Measurements from ENCODE around the gene CTDNEP1. TPM values are rescaled to one million over a fixed set of nuclear protein-coding genes. Genes with fewer than 3 reads are reported as not detected.

CTDNEP1 gene
- polyA plus RNA-seq, 1 donor (not counting 4 experiments of a cell fraction or from before 2014, with no cell fraction given), result 66.2 TPM

DNA sequence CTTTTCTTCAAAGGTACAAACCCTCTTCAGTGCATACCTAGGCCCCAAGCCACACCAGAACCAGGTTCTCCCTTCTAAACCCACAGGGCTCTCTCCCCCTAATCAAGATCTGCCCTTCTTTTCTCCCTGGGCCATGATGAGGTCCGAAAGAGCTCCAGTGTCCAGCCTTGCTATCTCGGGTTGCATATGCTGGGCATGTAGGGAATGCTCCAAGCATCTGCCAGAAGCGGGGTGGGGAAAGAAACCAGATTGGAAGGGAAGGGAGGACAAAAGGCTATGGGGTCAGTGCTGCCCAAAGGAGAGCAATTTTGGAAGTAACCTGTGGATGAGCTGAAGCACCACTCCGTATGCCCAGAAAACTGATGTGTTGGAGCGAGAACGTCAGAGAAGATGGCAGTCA is 2.3 kb downstream of the CTDNEP1 start:
- peaks cover 15 to 20% of the 10 kb centered on the region in 2 experiments for H3K36me3 ChIP-seq (ENCODE audit: control insufficient read depth in 2 of 2, extremely low read depth in 1 of 2, insufficient read depth in 2 of 2, low read length in 2 of 2)
- H3K9ac ChIP-seq (ENCODE audit: control insufficient read depth, extremely low read depth, insufficient read depth, low read length), result no peak overlapping the region
- peaks cover 18% of the 10 kb centered on the region for H3K4me1 ChIP-seq (ENCODE audit: control insufficient read depth, extremely low read depth, insufficient read depth, low read length)
- peak overlapping the region; percentile 31 for H3K4me2 ChIP-seq (ENCODE audit: control insufficient read depth, extremely low read depth, insufficient read depth, low read depth, low read length)
- no peaks in the 10 kb centered on the region for H4K20me1 ChIP-seq (ENCODE audit: control insufficient read depth, extremely low read depth, insufficient read depth, low read length)
- DNase-seq (ENCODE audit: low read depth, low spot score) (no peak), FAIRE-seq (no peak)
- H3K27ac ChIP-seq (ENCODE audit: control insufficient read depth, insufficient read depth, low read length), result no peak overlapping the region
- no peaks in the 10 kb centered on the region for H3K9me1 ChIP-seq (ENCODE audit: control insufficient read depth, extremely low read depth, insufficient read depth, low read length)
- H3K9me3 ChIP-seq (ENCODE audit: control insufficient read depth, low read depth, low read length), result no peaks in the 10 kb centered on the region
- H3K27me3 ChIP-seq (ENCODE audit: control insufficient read depth, extremely low read depth, insufficient read depth, low read length), result no peaks in the 10 kb centered on the region
- H2AFZ ChIP-seq (ENCODE audit: control insufficient read depth, low read length), result no peak overlapping the region
- H3K4me3 ChIP-seq (ENCODE audit: control insufficient read depth in 2 of 3, extremely low read depth in 1 of 3, insufficient read depth in 2 of 3, low read depth in 1 of 3, low read length in 3 of 3), result peak overlapping the region in 1 of 3 experiments; percentile 17
- dilution Hi-C loops (cut with MboI; ENCODE audit: extremely low pct_ligation_motif_present, low sequenced_read_pairs), result no loop called here
- peaks cover 60% of the 10 kb centered on the region for H3K79me2 ChIP-seq (ENCODE audit: control insufficient read depth, insufficient read depth, low read length)
- TF ChIP-seq EZH2 (IDR thresholded peaks at IDR 0.05; ENCODE audit: low read length), result no peak
- TF ChIP-seq, protein P1, sequence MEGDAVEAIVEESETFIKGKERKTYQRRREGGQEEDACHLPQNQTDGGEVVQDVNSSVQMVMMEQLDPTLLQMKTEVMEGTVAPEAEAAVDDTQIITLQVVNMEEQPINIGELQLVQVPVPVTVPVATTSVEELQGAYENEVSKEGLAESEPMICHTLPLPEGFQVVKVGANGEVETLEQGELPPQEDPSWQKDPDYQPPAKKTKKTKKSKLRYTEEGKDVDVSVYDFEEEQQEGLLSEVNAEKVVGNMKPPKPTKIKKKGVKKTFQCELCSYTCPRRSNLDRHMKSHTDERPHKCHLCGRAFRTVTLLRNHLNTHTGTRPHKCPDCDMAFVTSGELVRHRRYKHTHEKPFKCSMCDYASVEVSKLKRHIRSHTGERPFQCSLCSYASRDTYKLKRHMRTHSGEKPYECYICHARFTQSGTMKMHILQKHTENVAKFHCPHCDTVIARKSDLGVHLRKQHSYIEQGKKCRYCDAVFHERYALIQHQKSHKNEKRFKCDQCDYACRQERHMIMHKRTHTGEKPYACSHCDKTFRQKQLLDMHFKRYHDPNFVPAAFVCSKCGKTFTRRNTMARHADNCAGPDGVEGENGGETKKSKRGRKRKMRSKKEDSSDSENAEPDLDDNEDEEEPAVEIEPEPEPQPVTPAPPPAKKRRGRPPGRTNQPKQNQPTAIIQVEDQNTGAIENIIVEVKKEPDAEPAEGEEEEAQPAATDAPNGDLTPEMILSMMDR (optimal IDR thresholded peaks at IDR 0.05 in 1 of 3, IDR thresholded peaks at IDR 0.05 in 1 of 3, conservative IDR thresholded peaks at IDR 0.05 in 1 of 3; ENCODE audit: extremely low read depth in 1 of 3, insufficient read depth in 2 of 3, low read length in 3 of 3), result no peak

DNA sequence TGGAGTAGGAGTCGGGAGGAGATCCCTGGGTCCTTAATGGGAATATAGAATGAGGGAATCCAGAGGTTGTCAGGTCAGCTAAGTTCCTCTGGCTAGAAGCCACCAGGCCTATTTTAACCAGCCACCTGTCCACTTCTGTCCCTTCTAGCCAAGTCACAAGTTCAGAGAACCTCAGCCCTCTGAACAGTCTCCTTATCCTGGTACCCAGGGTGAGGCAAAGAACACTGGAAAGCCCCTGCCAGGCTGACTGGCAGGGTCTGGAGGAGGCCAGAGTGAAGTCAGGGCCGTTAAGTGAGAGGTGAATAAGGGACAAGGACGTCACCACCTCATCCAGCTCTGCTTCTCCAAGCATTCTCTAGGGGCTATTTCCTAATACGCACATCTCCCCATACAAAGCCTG is 2.7 kb downstream of the CTDNEP1 start:
- H3K36me3 ChIP-seq (ENCODE audit: control insufficient read depth in 2 of 2, extremely low read depth in 1 of 2, insufficient read depth in 2 of 2, low read length in 2 of 2), result peaks cover 17 to 21% of the 10 kb centered on the region in 2 experiments
- H3K27ac ChIP-seq (ENCODE audit: control insufficient read depth, insufficient read depth, low read length), result no peak overlapping the region
- no peaks in the 10 kb centered on the region for H4K20me1 ChIP-seq (ENCODE audit: control insufficient read depth, extremely low read depth, insufficient read depth, low read length)
- H3K9ac ChIP-seq (ENCODE audit: control insufficient read depth, extremely low read depth, insufficient read depth, low read length), result no peak overlapping the region
- TF ChIP-seq, protein P1 (optimal IDR thresholded peaks at IDR 0.05 in 1 of 3, IDR thresholded peaks at IDR 0.05 in 1 of 3, conservative IDR thresholded peaks at IDR 0.05 in 1 of 3; ENCODE audit: extremely low read depth in 1 of 3, insufficient read depth in 2 of 3, low read length in 3 of 3), result no peak
- TF ChIP-seq EZH2 (IDR thresholded peaks at IDR 0.05; ENCODE audit: low read length), result no peak
- dilution Hi-C loops (cut with MboI; ENCODE audit: extremely low pct_ligation_motif_present, low sequenced_read_pairs), result no loop called here
- H3K79me2 ChIP-seq (ENCODE audit: control insufficient read depth, insufficient read depth, low read length), result peaks cover 58% of the 10 kb centered on the region
- FAIRE-seq, result no peak
- no peak overlapping the region for H2AFZ ChIP-seq (ENCODE audit: control insufficient read depth, low read length)
- no peaks in the 10 kb centered on the region for H3K9me1 ChIP-seq (ENCODE audit: control insufficient read depth, extremely low read depth, insufficient read depth, low read length)
- peaks cover 18% of the 10 kb centered on the region for H3K4me1 ChIP-seq (ENCODE audit: control insufficient read depth, extremely low read depth, insufficient read depth, low read length)
- H3K9me3 ChIP-seq (ENCODE audit: control insufficient read depth, low read depth, low read length), result no peaks in the 10 kb centered on the region
- H3K27me3 ChIP-seq (ENCODE audit: control insufficient read depth, extremely low read depth, insufficient read depth, low read length), result no peaks in the 10 kb centered on the region
- peak overlapping the region in 1 of 3 experiments; percentile 17 for H3K4me3 ChIP-seq (ENCODE audit: control insufficient read depth in 2 of 3, extremely low read depth in 1 of 3, insufficient read depth in 2 of 3, low read depth in 1 of 3, low read length in 3 of 3)
- H3K4me2 ChIP-seq (ENCODE audit: control insufficient read depth, extremely low read depth, insufficient read depth, low read depth, low read length), result peak overlapping the region; percentile 31
- DNase-seq (ENCODE audit: low read depth, low spot score), result no peak

All from keratinocyte (primary cell).